WTC11 (cell line): ENCODE data around the gene PRPF40A.

ENCODE experiments used
- ATF1 ChIP-seq: sonication (generic); formaldehyde crosslinking; IDR thresholded peaks from 2 replicates; pipeline ENCODE4 v1.8.1; 2023; ENCODE audit warnings: mild to moderate bottlenecking, moderate library complexity, missing genetic modification reagents
- ATF2 ChIP-seq: sonication (generic); formaldehyde crosslinking; IDR thresholded peaks from 2 replicates; pipeline ENCODE4 v1.8.1; 2022; ENCODE audit warnings: low read depth, missing genetic modification reagents, borderline replicate concordance
- CREM ChIP-seq: sonication (generic); formaldehyde crosslinking; IDR thresholded peaks from 2 replicates; pipeline ENCODE4 v1.8.1; 2022; ENCODE audit warnings: mild to moderate bottlenecking, missing genetic modification reagents, moderate library complexity
- CTCF ChIP-seq: fragments of 200-600 bp; IDR thresholded peaks from 2 replicates; pipeline ENCODE4 v1.8.0; 2022; ENCODE audit warnings: antibody characterized with exemption
- JAZF1 ChIP-seq: fragments of 250-450 bp; sonication (Bioruptor Pico); IDR thresholded peaks from 2 replicates; pipeline ENCODE4 v1.9.0; 2021; ENCODE audit warnings: moderate library complexity, mild to moderate bottlenecking, inconsistent platforms
- JUN ChIP-seq: sonication (generic); formaldehyde crosslinking; IDR thresholded peaks from 2 replicates; pipeline ENCODE4 v1.8.0; 2023; ENCODE audit warnings: mild to moderate bottlenecking, missing genetic modification reagents
- MAX ChIP-seq: sonication (generic); formaldehyde crosslinking; IDR thresholded peaks from 2 replicates; pipeline ENCODE4 v1.8.0; 2022; ENCODE audit warnings: mild to moderate bottlenecking, missing genetic modification reagents
- PREB ChIP-seq: sonication (generic); formaldehyde crosslinking; IDR thresholded peaks from 2 replicates; pipeline ENCODE4 v1.8.1; 2022; ENCODE audit warnings: mild to moderate bottlenecking, missing genetic modification reagents, moderate library complexity, borderline replicate concordance
- STAT6 ChIP-seq: sonication (generic); formaldehyde crosslinking; conservative IDR thresholded peaks from 2 replicates; pipeline ENCODE4 v1.8.1; 2023; ENCODE audit warnings: mild to moderate bottlenecking, low read depth, missing genetic modification reagents, moderate library complexity
- TP53 ChIP-seq: sonication (generic); formaldehyde crosslinking; IDR thresholded peaks from 2 replicates; pipeline ENCODE4 v1.8.1; 2023; ENCODE audit warnings: mild to moderate bottlenecking, missing genetic modification reagents
- USF1 ChIP-seq: sonication (generic); formaldehyde crosslinking; IDR thresholded peaks from 2 replicates; pipeline ENCODE4 v1.8.0; 2022; ENCODE audit warnings: mild to moderate bottlenecking, missing genetic modification reagents

GRCh38 chr2:152695763-152696162 lies 21.5 kb downstream of the PRPF40A start:
- TF ChIP-seq ATF2 (CRISPR knock-in tag) (no peak), ATF1 (CRISPR knock-in tag) (no peak), MAX (CRISPR knock-in tag) (no peak), CREM (CRISPR knock-in tag) (no peak), CTCF (no peak), PREB (CRISPR knock-in tag) (no peak), JUN (no peak), STAT6 (CRISPR knock-in tag) (no peak), JAZF1 (no peak), TP53 (CRISPR knock-in tag) (no peak), USF1 (CRISPR knock-in tag) (no peak)
